ENCODE results near the gene VIM. TPM values are rescaled to one million over a fixed set of nuclear protein-coding genes. Genes with fewer than 3 reads are reported as not detected.

The VIM gene
- polyA plus RNA-seq, 1 experiment = 4,378 TPM

DNA sequence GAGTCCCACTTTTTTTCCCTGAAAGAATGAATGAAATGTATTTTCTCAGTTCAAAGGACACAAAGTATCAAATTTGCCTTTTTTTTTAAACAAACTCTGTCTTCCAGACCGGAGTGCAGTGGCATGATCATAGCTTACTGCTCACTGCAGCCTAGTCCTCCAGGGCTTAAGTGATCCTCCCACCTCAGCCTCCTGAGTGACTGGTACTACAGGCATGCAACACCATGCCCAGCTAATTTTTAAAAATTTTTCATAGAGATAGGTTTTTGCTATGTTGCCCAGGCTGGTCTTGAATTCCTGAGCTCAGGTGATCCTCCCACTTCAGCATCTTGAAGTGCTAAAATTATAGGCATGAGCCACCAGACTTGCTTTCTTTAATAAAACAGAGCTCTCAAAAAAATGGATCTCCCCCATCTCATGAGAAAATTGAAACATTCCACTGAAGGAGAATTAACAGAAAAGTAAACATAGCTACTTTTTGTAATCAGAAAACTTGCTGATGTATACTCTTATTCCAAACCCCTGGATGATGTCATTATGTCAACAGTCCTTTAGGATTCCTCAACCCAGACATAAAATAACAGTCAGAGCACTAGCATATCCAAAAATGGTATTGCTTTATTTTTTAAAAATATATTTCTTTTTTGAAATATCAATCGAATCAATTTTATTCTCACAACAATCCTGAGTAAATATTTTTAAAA is 14.2 kb upstream of the VIM start:
- TF ChIP-seq, protein P1, sequence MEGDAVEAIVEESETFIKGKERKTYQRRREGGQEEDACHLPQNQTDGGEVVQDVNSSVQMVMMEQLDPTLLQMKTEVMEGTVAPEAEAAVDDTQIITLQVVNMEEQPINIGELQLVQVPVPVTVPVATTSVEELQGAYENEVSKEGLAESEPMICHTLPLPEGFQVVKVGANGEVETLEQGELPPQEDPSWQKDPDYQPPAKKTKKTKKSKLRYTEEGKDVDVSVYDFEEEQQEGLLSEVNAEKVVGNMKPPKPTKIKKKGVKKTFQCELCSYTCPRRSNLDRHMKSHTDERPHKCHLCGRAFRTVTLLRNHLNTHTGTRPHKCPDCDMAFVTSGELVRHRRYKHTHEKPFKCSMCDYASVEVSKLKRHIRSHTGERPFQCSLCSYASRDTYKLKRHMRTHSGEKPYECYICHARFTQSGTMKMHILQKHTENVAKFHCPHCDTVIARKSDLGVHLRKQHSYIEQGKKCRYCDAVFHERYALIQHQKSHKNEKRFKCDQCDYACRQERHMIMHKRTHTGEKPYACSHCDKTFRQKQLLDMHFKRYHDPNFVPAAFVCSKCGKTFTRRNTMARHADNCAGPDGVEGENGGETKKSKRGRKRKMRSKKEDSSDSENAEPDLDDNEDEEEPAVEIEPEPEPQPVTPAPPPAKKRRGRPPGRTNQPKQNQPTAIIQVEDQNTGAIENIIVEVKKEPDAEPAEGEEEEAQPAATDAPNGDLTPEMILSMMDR (IDR thresholded peaks at IDR 0.05; ENCODE audit: low read depth, low read length) = no peak
- ChIA-PET CTCF (interaction anchor here (0.5 to 1.3 kb wide), 2 partner anchors 14 to 33 kb away, joined by 6 to 8 read pairs; partner anchors contain the start of gene VIM), POLR2A (interaction anchor here (0.5 to 2.7 kb wide), 4 partner anchors 12 to 248 kb away, joined by 4 to 13 read pairs (median 8); partner anchors contain the start of genes TRDMT1 and VIM)
- H3K27me3 ChIP-seq (ENCODE audit: control insufficient read depth, insufficient read depth, low read length) = no peaks in the 10 kb centered on the region
- no peak overlapping the region for H3K4me3 ChIP-seq (ENCODE audit: low read depth, low read length)
- H3K9me3 ChIP-seq (ENCODE audit: control insufficient read depth, insufficient read depth, low read length) = no peaks in the 10 kb centered on the region
- H3K27ac ChIP-seq (ENCODE audit: low read depth, low read length) = peak overlapping the region; percentile 73
- no peak for DNase-seq (ENCODE audit: low read depth, low spot score)

DNA sequence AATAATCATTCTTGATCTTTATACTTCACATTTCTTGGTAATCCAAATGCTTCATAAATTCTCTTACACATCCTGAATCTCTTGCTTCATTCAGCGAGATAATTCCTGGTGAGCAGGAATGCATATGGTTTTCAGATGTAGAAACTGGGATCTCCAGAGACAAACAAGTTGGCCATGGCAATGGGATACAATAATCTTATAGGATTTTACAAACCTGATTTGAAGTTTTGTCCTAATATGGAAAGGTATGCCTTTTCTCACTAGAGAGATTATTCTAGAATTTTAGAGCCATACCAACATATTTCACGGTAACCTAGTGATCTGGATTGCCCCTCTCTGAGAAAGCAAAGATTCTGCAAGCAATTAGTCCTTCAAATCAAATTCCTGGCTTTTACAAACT is 13.5 kb upstream of the VIM start:
- ChIA-PET CTCF (interaction anchor here (0.5 to 1.3 kb wide), 2 partner anchors 13 to 34 kb away, joined by 6 to 8 read pairs; partner anchors contain the start of gene VIM), POLR2A (interaction anchor here (2.0 to 2.7 kb wide), 2 partner anchors 13 to 15 kb away, joined by 12 to 13 read pairs; partner anchors contain the start of genes TRDMT1 and VIM)
- Histone ChIP-seq H3K4me3 (ENCODE audit: low read depth, low read length) (peak overlapping the region; percentile 33), H3K9me3 (ENCODE audit: control insufficient read depth, insufficient read depth, low read length) (no peaks in the 10 kb centered on the region), H3K27ac (ENCODE audit: low read depth, low read length) (peak overlapping the region; percentile 92), H3K27me3 (ENCODE audit: control insufficient read depth, insufficient read depth, low read length) (no peaks in the 10 kb centered on the region)
- DNase-seq (ENCODE audit: low read depth, low spot score) = no peak
- TF ChIP-seq, protein P1 (IDR thresholded peaks at IDR 0.05; ENCODE audit: low read depth, low read length) = no peak

DNA sequence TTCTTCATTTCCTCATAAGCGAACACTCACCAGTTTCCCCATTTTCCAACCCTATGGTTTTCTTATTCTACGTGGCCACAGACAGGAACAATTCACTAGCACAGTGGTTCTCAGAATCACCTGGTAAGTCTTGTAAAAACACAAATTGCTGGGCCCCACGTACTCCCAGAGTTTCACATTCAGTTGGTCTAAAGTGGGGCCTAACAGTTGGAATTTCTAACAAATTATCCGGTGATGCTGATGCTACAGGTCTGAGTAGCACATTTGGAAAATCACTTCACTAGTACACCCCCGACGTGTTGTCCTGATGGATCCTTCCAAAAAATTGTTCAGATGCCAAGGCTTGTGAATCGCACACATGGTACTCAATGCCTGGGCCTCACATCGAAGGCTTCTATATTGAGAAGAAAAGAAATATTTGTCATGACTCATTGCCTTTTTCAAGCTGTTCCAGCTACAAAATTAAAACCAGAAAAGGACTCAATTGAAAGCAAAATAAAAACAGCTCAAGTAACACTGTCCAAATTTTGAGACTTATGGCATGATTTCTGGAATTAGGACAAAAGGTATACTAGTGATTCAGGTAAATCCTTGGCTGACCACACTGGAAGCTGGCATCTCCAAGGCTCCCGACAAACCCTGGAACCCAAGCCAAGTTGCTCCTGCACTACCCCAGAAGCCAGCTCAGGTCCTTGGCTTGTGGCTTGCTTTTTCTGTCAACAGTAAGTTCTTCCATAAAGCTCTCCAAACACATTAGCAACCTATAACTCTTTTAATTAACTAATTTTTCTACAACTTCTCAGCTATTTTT is 12.9 kb upstream of the VIM start:
- ChIA-PET POLR2A (interaction anchor here (1.0 to 2.4 kb wide), 4 partner anchors 9 to 248 kb away, joined by 4 to 39 read pairs (median 5); partner anchors contain the start of genes TRDMT1 and VIM), CTCF (interaction anchor here (1.0 to 1.9 kb wide), 3 partner anchors 12 to 16 kb away, joined by 3 to 9 read pairs (median 3); partner anchors contain the start of genes TRDMT1 and VIM)
- peak overlapping the region; percentile 92 for H3K27ac ChIP-seq (ENCODE audit: low read depth, low read length)
- H3K27me3 ChIP-seq (ENCODE audit: control insufficient read depth, insufficient read depth, low read length) = no peaks in the 10 kb centered on the region
- peak; percentile 88 for DNase-seq (ENCODE audit: low read depth, low spot score)
- H3K4me3 ChIP-seq (ENCODE audit: low read depth, low read length) = peak overlapping the region; percentile 33
- TF ChIP-seq, protein P1 (IDR thresholded peaks at IDR 0.05; ENCODE audit: low read depth, low read length) = no peak
- no peaks in the 10 kb centered on the region for H3K9me3 ChIP-seq (ENCODE audit: control insufficient read depth, insufficient read depth, low read length)

DNA sequence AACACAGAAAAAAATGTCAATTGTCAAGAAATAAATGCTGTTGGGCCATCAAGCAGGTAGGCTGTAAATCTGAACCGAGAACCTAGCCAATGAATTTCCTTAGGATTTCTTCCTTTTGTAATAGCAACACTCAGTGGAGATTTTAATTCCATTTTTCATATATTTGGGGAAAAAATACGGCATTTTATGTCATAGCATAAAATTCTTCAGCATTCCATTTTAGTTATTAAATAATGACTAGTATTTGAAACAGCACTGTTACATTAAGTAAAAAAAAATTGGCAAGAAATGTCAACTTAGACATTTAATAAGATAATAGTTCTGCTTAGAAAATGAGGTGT is 12.3 kb upstream of the VIM start:
- TF ChIP-seq, protein P1 (IDR thresholded peaks at IDR 0.05; ENCODE audit: low read depth, low read length) = no peak
- Histone ChIP-seq H3K9me3 (ENCODE audit: control insufficient read depth, insufficient read depth, low read length) (no peaks in the 10 kb centered on the region), H3K27ac (ENCODE audit: low read depth, low read length) (peak overlapping the region; percentile 79), H3K27me3 (ENCODE audit: control insufficient read depth, insufficient read depth, low read length) (no peaks in the 10 kb centered on the region), H3K4me3 (ENCODE audit: low read depth, low read length) (no peak overlapping the region)
- ChIA-PET CTCF (interaction anchor here (1.0 to 1.9 kb wide), 3 partner anchors 12 to 15 kb away, joined by 3 to 9 read pairs (median 3); partner anchors contain the start of genes TRDMT1 and VIM), POLR2A (interaction anchor here (1.0 to 2.4 kb wide), 4 partner anchors 10 to 248 kb away, joined by 4 to 39 read pairs (median 5); partner anchors contain the start of genes TRDMT1 and VIM)
- no peak for DNase-seq (ENCODE audit: low read depth, low spot score)
